SK-N-SH (cell line): ENCODE results near the gene ARHGEF11. TPM values are rescaled to one million over a fixed set of nuclear protein-coding genes. Genes with fewer than 3 reads are reported as not detected.

ENCODE experiments used
- CTCF ChIA-PET: fragments of 300-600, 350-600 bp; formaldehyde crosslinking; extraction: SDS; loops from one replicate; lab custom pipeline; 2021; lab: Yijun Ruan, JAX
- POLR2A ChIA-PET: fragments of 350-600 bp; sonication (Branson Sonifier 250); formaldehyde crosslinking; extraction: SDS; loops from one replicate; lab custom pipeline; 2020; ENCODE audit warnings: antibody characterized with exemption, inconsistent platforms; lab: Yijun Ruan, JAX
- DNase-seq: peaks from one replicate; pipeline ENCODE4 v3.0.0; 2012
- H2AFZ ChIP-seq: fragments of 200-600 bp; sonication (generic); 2 replicates; pipeline ENCODE4 v1.8.1; 2016; ENCODE audit warnings: antibody characterized with exemption, mild to moderate bottlenecking, low read depth
- H3F3A ChIP-seq: fragments of 200-600 bp; sonication (generic); replicated peaks from 2 replicates; pipeline ENCODE3; 2016; ENCODE audit warnings: antibody characterized with exemption, mild to moderate bottlenecking; ENCODE audit not compliant: insufficient read depth
- H3K27ac ChIP-seq, 2 experiments: fragments of 200-500 bp in 1 of 2; fragments of 200-600 bp in 1 of 2; sonication (Bioruptor generic) in 1 of 2; sonication (generic), shearing (Covaris generic) in 1 of 2; 2 replicates each; pipeline versions ENCODE4 v1.5.1 to v1.6.1; 2014 to 2016; ENCODE audit warnings: low read depth in 2 of 2, inconsistent platforms in 1 of 2, low read length in 1 of 2, mild to moderate bottlenecking in 1 of 2, mixed read lengths in 1 of 2
- H3K27me3 ChIP-seq: fragments of 200-600 bp; sonication (generic), shearing (Covaris generic); 2 replicates; pipeline ENCODE4 v1.6.1; 2016; ENCODE audit warnings: mixed run types; ENCODE audit not compliant: insufficient read depth
- H3K36me3 ChIP-seq, 2 experiments: fragments of 200-500 bp in 1 of 2; fragments of 200-600 bp in 1 of 2; sonication (Bioruptor generic) in 1 of 2; sonication (generic) in 1 of 2; replicated peaks in 1 of 2; 2 replicates each; pipeline versions ENCODE3 to v1.5.1; 2014 to 2016; ENCODE audit warnings: low read length in 1 of 2, mild to moderate bottlenecking in 1 of 2; ENCODE audit not compliant: insufficient read depth in 2 of 2, control insufficient read depth in 1 of 2
- H3K4me1 ChIP-seq, 2 experiments: fragments of 200-500 bp in 1 of 2; fragments of 200-600 bp in 1 of 2; sonication (Bioruptor generic) in 1 of 2; sonication (generic), shearing (Covaris generic) in 1 of 2; 2 replicates each; pipeline versions ENCODE4 v1.5.1 to v1.6.1; 2014 to 2016; ENCODE audit warnings: low read depth in 1 of 2, low read length in 1 of 2, mixed run types in 1 of 2; ENCODE audit not compliant: insufficient read depth in 2 of 2, control insufficient read depth in 1 of 2
- H3K4me2 ChIP-seq: fragments of 200-600 bp; sonication (generic), shearing (Covaris generic); 2 replicates; pipeline ENCODE4 v1.6.1; 2017; ENCODE audit warnings: mixed run types
- H3K4me3 ChIP-seq, 2 experiments: fragments of 200-500 bp in 1 of 2; fragments of 200-600 bp in 1 of 2; sonication (Bioruptor generic) in 1 of 2; sonication (generic), shearing (Covaris generic) in 1 of 2; 2 replicates each; pipeline versions ENCODE4 v1.5.1 to v1.8.1; 2014 to 2016; ENCODE audit warnings: low read depth in 2 of 2, inconsistent platforms in 1 of 2, low read length in 1 of 2, mild to moderate bottlenecking in 1 of 2, mixed read lengths in 1 of 2, moderate library complexity in 1 of 2
- H3K79me2 ChIP-seq: fragments of 200-600 bp; sonication (generic); 2 replicates; pipeline ENCODE4 v1.8.1; 2017; ENCODE audit warnings: mild to moderate bottlenecking; ENCODE audit not compliant: insufficient read depth
- H3K9ac ChIP-seq: fragments of 200-600 bp; sonication (generic); 2 replicates; pipeline ENCODE4 v1.6.1; 2017; ENCODE audit warnings: mixed run types
- H3K9me2 ChIP-seq: fragments of 200-600 bp; sonication (generic); 2 replicates; pipeline ENCODE4 v1.6.1; 2017; ENCODE audit warnings: mixed run types
- H3K9me3 ChIP-seq: fragments of 200-600 bp; sonication (generic); 2 replicates; pipeline ENCODE4 v1.6.1; 2017; ENCODE audit warnings: mixed run types, mild to moderate bottlenecking, moderate library complexity
- H4K20me1 ChIP-seq: fragments of 200-600 bp; sonication (generic); 2 replicates; pipeline ENCODE4 v1.6.1; 2017; ENCODE audit warnings: mild to moderate bottlenecking, mixed run types; ENCODE audit not compliant: insufficient read depth
- CHD2 ChIP-seq: fragments of 150-350 bp; IDR thresholded peaks from 2 replicates; pipeline ENCODE4 v1.6.1; 2018; ENCODE audit warnings: low read length; ENCODE audit not compliant: partially characterized antibody
- ELF1 ChIP-seq: IDR thresholded peaks from 2 replicates; pipeline ENCODE4 v1.4.0; 2012
- FOSL2 ChIP-seq: IDR thresholded peaks from 2 replicates; pipeline ENCODE4 v1.4.0; 2012; ENCODE audit warnings: low read depth, mild to moderate bottlenecking, moderate library complexity, borderline replicate concordance
- GABPA ChIP-seq: IDR thresholded peaks from 2 replicates; pipeline ENCODE4 v1.4.0; 2012; ENCODE audit warnings: low read depth, mild to moderate bottlenecking
- GATA2 ChIP-seq: sonication (generic); formaldehyde crosslinking; IDR thresholded peaks from 2 replicates; pipeline ENCODE4 v1.5.0; 2020; ENCODE audit warnings: mild to moderate bottlenecking, missing genetic modification reagents
- MEF2A ChIP-seq: IDR thresholded peaks from 2 replicates; pipeline ENCODE4 v1.4.0; 2012; ENCODE audit warnings: low read depth, borderline replicate concordance
- NRF1 ChIP-seq: IDR thresholded peaks from 2 replicates; pipeline ENCODE4 v1.6.1; 2012; ENCODE audit warnings: low read depth, mild to moderate bottlenecking, low read length
- POLR2AphosphoS5 ChIP-seq: IDR thresholded peaks from 2 replicates; pipeline ENCODE4 v1.6.1; 2012; ENCODE audit warnings: low read depth, low read length
- RCOR1 ChIP-seq: fragments of 150-350 bp; IDR thresholded peaks from 2 replicates; pipeline ENCODE4 v1.6.1; 2017; ENCODE audit warnings: antibody characterized with exemption, low read length
- SMC3 ChIP-seq: IDR thresholded peaks from 2 replicates; pipeline ENCODE4 v1.6.1; 2012; ENCODE audit warnings: low read depth, low read length, improper control_type of control experiment
- TEAD4 ChIP-seq: IDR thresholded peaks from 2 replicates; pipeline ENCODE4 v1.4.0; 2012; ENCODE audit warnings: mild to moderate bottlenecking, borderline replicate concordance; ENCODE audit not compliant: insufficient read depth
- WGBS: methylation state at CpG from one replicate; pipeline ENCODE4 v1.1.6; 2017; ENCODE audit warnings: low lambda C conversion rate; 5-methylcytosine and 5-hydroxymethylcytosine counted together
- polyA plus RNA-seq, 3 experiments: library from polyadenylated mRNA; depleted of rRNA; stranded (reverse); fragments of >200 nt; gene quantifications; 2 replicates each; pipeline ENCODE4 v1.2.3, GENCODE V29; 2012
- TF ChIP-seq, protein P1 (sequence below): IDR thresholded peaks from 2 replicates; pipeline ENCODE4 v1.4.0; 2012; ENCODE audit warnings: low read depth, borderline replicate concordance
- TF ChIP-seq, protein P2 (sequence below): fragments of 200-600 bp; sonication (generic); IDR thresholded peaks from 2 replicates; pipeline ENCODE4 v1.6.1; 2017; ENCODE audit warnings: antibody characterized with exemption, mild to moderate bottlenecking, moderate library complexity
- TF ChIP-seq, protein P3 (sequence below): fragments of 150-350 bp; IDR thresholded peaks from 2 replicates; pipeline ENCODE4 v1.6.1; 2016; ENCODE audit warnings: mild to moderate bottlenecking, low read depth, low read length
- TF ChIP-seq, protein P4 (sequence below): fragments of 150-350 bp; IDR thresholded peaks from 2 replicates; pipeline ENCODE4 v1.6.1; 2017; ENCODE audit warnings: antibody characterized with exemption, low read length, low read depth, borderline replicate concordance

The ARHGEF11 gene
- polyA plus RNA-seq, 1 of the 3 experiments (the other 2 are of a cell fraction) = 19.0 TPM

DNA sequence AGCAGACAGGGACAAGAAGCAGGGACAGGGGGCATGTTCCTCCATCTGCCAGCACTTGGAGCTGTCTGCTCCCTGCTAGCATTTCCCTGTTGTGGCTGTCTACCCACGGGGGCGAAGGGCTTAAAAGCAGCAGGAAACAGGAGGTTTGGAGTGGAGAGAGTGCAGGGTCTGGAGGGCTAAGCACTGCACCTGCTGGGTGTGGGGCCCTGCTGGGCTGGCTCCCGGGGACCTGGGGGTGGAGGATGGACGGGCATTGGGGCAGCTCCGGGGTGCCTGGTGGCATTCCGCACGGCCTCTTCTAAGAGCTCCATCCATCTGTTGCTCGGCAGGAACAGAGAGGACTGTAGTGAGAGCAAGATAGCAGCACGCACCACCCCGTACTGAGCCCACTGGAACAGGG is 103.9 kb downstream of the ARHGEF11 start:
- Histone ChIP-seq H3K9ac (no peak overlapping the region), H3K36me3 (peaks cover 24 to 84% of the 10 kb centered on the region in 2 experiments), H3K4me3 (no peak overlapping the region), H3K9me3 (no peaks in the 10 kb centered on the region), H3F3A (no peaks in the 10 kb centered on the region), H2AFZ (no peak overlapping the region), H3K27me3 (no peaks in the 10 kb centered on the region), H3K4me1 (no peaks in the 10 kb centered on the region), H3K9me2 (no peaks in the 10 kb centered on the region), H3K27ac (no peak overlapping the region), H4K20me1 (no peaks in the 10 kb centered on the region), H3K4me2 (no peak overlapping the region), H3K79me2 (no peaks in the 10 kb centered on the region)
- TF ChIP-seq TEAD4 = no peak
- ChIA-PET POLR2A (no interaction called here), CTCF (interaction anchor here (1.1 to 2.0 kb wide), 3 partner anchors 14 to 314 kb away, joined by 3 to 8 read pairs (median 4); no protein-coding TSS in a partner anchor)
- WGBS = 98% methylated on average over 7 of the region's 10 CpGs
- DNase-seq = no peak

DNA sequence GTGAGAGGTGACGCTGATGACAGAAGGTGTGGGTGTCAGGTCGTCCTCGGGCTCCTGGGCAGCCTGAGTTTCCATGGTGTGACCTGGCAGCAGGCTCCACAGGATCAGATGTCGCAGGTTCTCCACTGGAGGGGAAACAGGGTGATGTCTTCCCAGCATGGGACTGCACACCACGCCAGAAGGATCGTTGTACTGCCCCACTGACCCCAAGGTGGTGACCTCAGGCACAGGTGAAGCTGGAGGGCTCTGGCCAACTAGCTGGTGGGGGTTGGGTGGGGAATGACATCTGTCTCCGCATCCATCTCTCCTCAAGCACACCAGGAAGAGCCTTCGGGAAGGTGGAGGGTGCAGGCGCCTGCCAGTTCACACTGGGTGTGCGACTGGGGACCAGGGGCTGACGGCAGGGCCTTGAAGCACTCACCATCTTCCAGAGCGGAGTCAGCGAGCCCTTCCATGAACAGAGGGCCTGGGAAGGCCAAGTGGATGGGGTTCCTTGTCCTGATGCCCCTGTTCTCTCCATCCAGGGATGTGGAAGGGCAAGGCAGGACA is 105.7 kb downstream of the ARHGEF11 start:
- Histone ChIP-seq H3K9me2 (no peaks in the 10 kb centered on the region), H3K4me1 (no peaks in the 10 kb centered on the region), H3K4me2 (no peak overlapping the region), H3K27me3 (no peaks in the 10 kb centered on the region), H3K36me3 (peaks cover 18 to 76% of the 10 kb centered on the region in 2 experiments), H3K9me3 (no peaks in the 10 kb centered on the region), H3K79me2 (no peaks in the 10 kb centered on the region), H3F3A (no peaks in the 10 kb centered on the region), H3K9ac (no peak overlapping the region), H3K27ac (no peak overlapping the region), H3K4me3 (no peak overlapping the region), H2AFZ (no peak overlapping the region), H4K20me1 (no peaks in the 10 kb centered on the region)
- CTCF ChIA-PET = interaction anchor here (1.0 to 5.0 kb wide), 2 partner anchors 12 to 29 kb away, joined by 3 to 50 read pairs; no protein-coding TSS in a partner anchor
- no peak for DNase-seq
- WGBS = 97% methylated on average over 5 of the region's 13 CpGs
- no peak for TF ChIP-seq NRF1
- no peak for TF ChIP-seq GATA2 (CRISPR knock-in tag)
- no peak for TF ChIP-seq FOSL2
- TF ChIP-seq, protein P1, sequence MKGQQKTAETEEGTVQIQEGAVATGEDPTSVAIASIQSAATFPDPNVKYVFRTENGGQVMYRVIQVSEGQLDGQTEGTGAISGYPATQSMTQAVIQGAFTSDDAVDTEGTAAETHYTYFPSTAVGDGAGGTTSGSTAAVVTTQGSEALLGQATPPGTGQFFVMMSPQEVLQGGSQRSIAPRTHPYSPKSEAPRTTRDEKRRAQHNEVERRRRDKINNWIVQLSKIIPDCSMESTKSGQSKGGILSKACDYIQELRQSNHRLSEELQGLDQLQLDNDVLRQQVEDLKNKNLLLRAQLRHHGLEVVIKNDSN = no peak
- TF ChIP-seq MEF2A = no peak
- TF ChIP-seq POLR2AphosphoS5 = no peak
- TF ChIP-seq GABPA = no peak
- TF ChIP-seq, protein P2, sequence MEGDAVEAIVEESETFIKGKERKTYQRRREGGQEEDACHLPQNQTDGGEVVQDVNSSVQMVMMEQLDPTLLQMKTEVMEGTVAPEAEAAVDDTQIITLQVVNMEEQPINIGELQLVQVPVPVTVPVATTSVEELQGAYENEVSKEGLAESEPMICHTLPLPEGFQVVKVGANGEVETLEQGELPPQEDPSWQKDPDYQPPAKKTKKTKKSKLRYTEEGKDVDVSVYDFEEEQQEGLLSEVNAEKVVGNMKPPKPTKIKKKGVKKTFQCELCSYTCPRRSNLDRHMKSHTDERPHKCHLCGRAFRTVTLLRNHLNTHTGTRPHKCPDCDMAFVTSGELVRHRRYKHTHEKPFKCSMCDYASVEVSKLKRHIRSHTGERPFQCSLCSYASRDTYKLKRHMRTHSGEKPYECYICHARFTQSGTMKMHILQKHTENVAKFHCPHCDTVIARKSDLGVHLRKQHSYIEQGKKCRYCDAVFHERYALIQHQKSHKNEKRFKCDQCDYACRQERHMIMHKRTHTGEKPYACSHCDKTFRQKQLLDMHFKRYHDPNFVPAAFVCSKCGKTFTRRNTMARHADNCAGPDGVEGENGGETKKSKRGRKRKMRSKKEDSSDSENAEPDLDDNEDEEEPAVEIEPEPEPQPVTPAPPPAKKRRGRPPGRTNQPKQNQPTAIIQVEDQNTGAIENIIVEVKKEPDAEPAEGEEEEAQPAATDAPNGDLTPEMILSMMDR = no peak
- POLR2A ChIA-PET = no interaction called here

DNA sequence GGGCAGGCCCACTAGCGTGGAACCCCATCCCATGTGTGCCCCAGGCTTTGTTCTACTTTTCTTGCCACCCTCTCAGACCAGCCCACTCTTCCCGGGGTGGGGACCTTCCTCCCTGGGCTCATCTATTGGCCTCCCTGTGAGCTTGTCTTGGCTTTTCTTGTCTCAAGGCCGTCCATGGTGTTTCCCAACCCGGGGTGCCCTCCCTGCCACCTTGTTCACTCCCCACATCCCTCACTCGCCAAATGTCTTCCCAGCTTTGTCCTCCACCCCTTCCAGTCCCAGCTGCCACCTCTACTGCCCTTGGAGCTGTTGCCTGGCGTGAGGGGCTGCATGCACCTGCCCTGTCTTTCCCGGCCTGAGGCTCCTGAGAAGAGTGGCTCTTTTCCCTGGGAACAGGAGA is 106.7 kb downstream of the ARHGEF11 start:
- no peak overlapping the region for H3K4me3 ChIP-seq
- no peaks in the 10 kb centered on the region for H3F3A ChIP-seq
- no peak overlapping the region for H2AFZ ChIP-seq
- H4K20me1 ChIP-seq = no peaks in the 10 kb centered on the region
- no peaks in the 10 kb centered on the region for H3K9me3 ChIP-seq
- no peaks in the 10 kb centered on the region for H3K9me2 ChIP-seq
- no peaks in the 10 kb centered on the region for H3K4me1 ChIP-seq
- H3K9ac ChIP-seq = no peak overlapping the region
- H3K27ac ChIP-seq = no peak overlapping the region
- H3K27me3 ChIP-seq = no peaks in the 10 kb centered on the region
- H3K79me2 ChIP-seq = no peaks in the 10 kb centered on the region
- no peak overlapping the region for H3K4me2 ChIP-seq
- DNase-seq = no peak
- WGBS = 88% methylated on average over 7 of the region's 7 CpGs
- H3K36me3 ChIP-seq = peaks cover 11 to 72% of the 10 kb centered on the region in 2 experiments
- ChIA-PET CTCF (interaction anchor here (5.0 kb wide), 1 partner anchor 11 kb away, joined by 50 read pairs; no protein-coding TSS in a partner anchor), POLR2A (no interaction called here)
- TF ChIP-seq RCOR1 = no peak
- no peak for TF ChIP-seq CHD2
- TF ChIP-seq TEAD4 = no peak
- TF ChIP-seq, protein P2 = no peak
- TF ChIP-seq, protein P3, sequence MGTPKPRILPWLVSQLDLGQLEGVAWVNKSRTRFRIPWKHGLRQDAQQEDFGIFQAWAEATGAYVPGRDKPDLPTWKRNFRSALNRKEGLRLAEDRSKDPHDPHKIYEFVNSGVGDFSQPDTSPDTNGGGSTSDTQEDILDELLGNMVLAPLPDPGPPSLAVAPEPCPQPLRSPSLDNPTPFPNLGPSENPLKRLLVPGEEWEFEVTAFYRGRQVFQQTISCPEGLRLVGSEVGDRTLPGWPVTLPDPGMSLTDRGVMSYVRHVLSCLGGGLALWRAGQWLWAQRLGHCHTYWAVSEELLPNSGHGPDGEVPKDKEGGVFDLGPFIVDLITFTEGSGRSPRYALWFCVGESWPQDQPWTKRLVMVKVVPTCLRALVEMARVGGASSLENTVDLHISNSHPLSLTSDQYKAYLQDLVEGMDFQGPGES = no peak
- TF ChIP-seq SMC3 = no peak
- TF ChIP-seq, protein P4, sequence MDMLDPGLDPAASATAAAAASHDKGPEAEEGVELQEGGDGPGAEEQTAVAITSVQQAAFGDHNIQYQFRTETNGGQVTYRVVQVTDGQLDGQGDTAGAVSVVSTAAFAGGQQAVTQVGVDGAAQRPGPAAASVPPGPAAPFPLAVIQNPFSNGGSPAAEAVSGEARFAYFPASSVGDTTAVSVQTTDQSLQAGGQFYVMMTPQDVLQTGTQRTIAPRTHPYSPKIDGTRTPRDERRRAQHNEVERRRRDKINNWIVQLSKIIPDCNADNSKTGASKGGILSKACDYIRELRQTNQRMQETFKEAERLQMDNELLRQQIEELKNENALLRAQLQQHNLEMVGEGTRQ = no peak
- TF ChIP-seq ELF1 = no peak
